GM19438 (cell line): ENCODE data around the gene CACNB3.
"Not testable (repeated sequence)": the region's sequence is repeated elsewhere in the genome, so short reads cannot be mapped to it uniquely, and the experiment has no call there.

Source experiments
- ATAC-seq: cut with Tn5 transposase; IDR thresholded peaks from one replicate; pipeline ENCODE4 v1.9.1; 2021; ENCODE audit warnings: low read depth; ENCODE audit not compliant: unreplicated experiment

CACNB3 gene

DNA sequence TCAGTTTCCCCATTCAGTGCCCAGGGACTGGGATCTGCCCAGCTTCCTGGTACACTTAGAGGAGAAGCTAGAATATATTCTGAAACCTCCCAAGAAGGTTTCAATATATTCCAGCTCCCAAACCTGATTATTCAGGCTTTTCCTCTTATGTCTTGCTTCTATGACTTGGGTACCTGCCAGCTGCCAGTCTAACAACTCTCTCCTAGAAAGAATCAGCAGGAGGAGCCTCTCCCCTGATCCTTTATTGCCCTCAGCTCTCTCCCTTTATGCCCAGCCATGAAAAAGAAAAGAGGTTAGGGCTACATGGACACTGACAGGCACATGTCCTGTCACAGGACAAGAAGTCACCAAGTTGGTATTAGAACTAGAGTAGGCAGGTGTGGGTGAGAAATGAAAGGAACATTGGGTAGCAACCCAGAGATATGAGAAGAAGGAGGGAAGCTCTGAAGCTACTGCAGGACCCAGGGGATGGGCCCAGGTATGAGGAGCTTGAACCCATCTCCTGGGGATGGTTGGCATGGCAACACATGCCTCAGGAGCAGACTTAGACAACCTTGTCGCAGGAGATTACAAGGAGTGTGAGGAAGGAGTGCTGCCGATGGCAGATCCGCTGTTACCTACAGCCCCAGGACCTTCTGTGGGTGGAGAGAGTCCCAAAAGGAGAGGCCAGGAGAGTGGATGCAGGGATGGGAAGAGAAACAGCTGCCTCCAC, 2.0 kb upstream of the CACNB3 start:
- no peak for ATAC-seq

- ATAC-seq = no peak
These were observed 715 bp downstream of the CACNB3 start for GRCh38 chr12:48818831-48819590.

- no peak for ATAC-seq
These were observed 1.9 kb downstream of the CACNB3 start for GRCh38 chr12:48819986-48820725.

GRCh38 chr12:48822139-48822538, 3.8 kb downstream of the CACNB3 start:
- ATAC-seq = no peak

DNA sequence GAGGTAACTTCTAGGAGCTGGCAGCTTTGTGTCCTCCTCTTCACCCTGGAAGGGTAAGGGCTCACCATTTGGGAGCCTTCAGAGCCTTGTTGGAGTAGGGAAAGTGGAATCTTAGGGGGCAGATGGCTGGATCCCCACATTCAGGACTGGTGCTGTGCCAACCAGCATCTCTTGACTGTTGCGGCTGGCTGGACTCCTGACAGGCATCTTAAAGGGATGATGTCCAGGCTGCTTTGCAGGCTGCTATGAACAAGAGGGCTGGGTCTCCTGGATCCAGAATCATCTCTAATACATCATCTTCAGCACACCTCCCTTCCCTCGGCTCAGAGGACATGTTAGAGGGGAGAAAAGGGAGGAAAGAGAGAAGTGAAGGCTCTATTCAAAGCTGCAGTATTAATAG, 4.4 kb downstream of the CACNB3 start:
- no peak for ATAC-seq

GRCh38 chr12:48823281-48823680, 5.0 kb downstream of the CACNB3 start:
- no peak for ATAC-seq

GRCh38 chr12:48824112-48824511, 5.8 kb downstream of the CACNB3 start:
- ATAC-seq = no peak

DNA sequence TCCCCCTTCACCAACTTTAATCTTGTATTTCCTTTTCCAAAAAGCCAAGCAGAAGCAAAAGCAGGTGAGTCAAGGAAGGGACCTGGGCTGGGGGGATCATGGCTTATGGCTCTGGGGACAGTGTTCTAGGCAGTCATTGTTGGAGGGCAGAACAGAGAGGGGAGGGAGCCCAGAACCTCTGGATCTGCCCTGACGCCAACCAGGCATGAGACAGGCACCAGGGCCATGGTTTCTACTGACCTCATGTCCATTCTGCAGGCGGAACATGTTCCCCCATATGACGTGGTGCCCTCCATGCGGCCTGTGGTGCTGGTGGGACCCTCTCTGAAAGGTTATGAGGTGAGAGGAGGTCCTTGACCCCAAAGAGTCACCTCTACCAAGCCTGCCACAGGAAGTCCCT, 6.6 kb downstream of the CACNB3 start:
- no peak for ATAC-seq

DNA sequence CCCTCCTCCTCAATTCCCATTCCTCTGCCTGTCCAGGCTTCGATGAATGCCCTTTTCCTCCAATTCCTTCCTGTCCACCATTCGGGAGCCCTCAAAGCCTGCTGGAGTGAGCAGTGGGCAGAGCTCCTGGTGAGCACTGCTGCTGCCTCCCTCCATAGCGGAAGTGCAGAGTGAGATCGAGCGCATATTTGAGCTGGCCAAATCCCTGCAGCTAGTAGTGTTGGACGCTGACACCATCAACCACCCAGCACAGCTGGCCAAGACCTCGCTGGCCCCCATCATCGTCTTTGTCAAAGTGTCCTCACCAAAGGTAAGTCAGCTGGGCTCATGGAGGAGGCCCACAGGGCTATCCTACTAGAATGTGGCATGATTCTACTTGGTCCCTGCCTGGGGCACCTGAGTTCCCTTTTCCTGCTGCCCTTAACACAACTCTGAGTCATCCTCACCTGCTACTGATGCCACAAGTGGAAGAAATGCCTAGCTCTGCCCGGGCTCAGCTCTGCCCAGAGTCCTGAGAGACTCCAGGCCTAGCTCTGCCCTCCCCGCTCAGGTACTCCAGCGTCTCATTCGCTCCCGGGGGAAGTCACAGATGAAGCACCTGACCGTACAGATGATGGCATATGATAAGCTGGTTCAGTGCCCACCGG, 8.0 kb downstream of the CACNB3 start:
- no peak for ATAC-seq

GRCh38 chr12:48827026-48827425, 8.7 kb downstream of the CACNB3 start:
- ATAC-seq = no peak

GRCh38 chr12:48827513-48828096, 9.3 kb downstream of the CACNB3 start:
- ATAC-seq = no peak

- no peak for ATAC-seq
These were observed 10.0 kb downstream of the CACNB3 start for GRCh38 chr12:48828293-48828692.

DNA sequence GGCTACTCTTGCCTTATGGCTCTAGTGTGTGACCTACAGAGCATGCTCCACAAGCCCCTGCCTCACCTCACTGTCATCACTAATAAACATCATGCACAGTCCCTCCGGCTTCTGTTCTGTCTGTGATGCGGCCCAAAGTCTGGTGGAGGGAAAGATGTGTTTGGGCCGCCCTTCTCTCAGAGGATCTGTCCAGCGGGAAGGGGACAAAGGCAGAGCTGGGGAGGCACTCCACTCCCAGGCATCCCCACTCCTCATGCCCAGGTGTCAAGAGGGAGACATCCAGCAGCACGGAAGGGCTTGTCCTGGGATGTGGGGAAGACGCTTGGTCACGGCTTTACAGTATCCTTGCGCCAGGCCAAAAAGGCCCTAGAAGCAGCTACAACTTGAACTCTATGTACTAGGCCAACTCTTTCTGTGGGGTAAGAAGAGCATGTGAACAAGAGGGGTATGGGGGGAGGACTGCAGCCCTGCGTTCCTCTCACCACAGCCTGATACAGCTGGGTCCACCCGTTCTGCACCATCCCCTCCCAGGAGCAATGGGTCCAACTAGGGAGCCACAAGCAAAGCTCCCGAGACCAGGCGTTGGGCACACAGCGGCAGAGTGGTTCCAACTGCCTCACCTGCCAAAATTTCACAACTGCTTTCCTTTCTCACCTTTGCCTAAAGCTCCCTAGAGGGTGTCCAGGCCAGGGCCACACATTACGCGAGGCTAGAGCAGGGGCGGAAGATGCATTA, 10.7 kb downstream of the CACNB3 start:
- ATAC-seq = no peak

- ATAC-seq = no peak
These were observed 13.0 kb downstream of the CACNB3 start for GRCh38 chr12:48831257-48831656.

DNA sequence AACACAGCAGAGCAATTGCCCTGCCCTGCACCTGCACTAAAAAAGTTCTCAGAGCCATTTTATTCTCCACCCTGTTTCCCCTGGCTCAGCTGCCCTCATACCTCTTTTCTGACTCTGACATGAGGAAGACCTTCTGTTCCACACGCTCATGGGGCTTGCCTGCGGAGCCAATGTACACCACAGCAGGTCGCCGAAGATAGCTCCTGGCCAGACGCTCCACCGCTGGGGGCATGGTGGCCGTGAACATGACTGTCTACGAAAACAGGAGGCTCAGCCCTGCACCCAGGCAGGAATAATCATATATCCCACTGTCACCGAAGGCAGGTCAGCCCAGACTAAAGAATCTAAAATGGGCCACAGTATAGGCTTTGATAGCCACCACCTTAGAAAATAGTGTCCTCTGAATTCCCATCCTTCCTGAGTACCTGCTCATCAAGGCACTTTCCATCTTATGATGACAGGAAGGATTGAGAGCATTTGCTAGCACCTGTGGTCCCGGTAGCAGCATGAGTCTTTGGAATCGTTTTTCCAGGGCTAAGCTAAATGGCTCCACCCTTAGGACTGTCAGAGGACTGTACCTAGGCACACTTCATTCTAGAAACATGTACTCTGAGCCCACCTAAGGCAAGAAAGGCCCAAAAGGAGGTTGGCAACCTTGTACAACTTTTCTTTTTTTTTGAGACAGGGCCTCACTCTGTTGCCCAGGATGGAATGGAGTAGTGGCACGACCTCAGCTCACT, 14.2 kb downstream of the CACNB3 start:
- ATAC-seq = no peak

DNA sequence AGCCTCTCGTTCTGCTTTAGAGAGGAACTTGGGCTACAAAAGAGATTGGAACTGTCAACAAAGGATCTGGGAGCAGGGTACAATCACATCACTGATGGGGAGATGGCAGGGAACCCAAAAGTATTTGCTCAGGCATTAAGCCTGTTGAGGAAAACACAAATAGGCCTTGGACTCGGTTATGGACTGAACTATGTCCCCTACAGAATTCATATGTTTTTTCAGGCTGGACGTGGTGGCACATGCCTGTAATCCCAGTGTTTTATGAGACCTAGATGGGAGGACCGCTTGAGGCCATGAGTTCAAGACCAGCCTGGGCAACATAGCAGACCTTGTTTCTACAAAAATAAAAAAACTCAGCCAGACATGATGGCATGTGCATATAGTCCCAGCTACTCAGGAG, 19.8 kb downstream of the CACNB3 start:
- no peak for ATAC-seq

DNA sequence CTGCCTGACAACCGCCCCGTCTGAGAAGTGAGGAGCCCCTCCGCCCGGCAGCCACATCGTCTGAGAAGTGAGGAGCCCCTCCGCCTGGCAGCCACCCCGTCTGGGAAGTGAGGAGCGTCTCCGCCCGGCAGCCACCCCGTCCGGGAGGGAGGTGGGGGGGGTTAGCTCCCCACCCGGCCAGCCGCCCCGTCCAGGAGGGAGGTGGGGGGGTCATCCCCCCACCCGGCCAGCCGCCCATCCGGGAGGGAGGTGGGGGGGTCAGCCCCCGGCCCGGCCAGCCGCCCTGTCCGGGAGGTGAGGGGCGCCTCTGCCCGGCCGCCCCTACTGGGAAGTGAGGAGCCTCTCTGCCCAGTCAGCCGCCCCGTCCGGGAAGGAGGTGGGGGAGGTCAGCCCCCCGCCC, 23.7 kb downstream of the CACNB3 start:
- not testable (repeated sequence) for ATAC-seq

- ATAC-seq = peak; percentile 92
These were observed 33.8 kb downstream of the CACNB3 start, which contains the start of gene DDX23 for GRCh38 chr12:48851883-48852733. DDX23 (minus strand) TSS chr12:48852163; CDS start chr12:48845782, 6,381 bp downstream.
